Fibroblast of peridontal ligament (primary cell): ENCODE data around the gene ZSWIM3.
"Not testable (repeated sequence)": the region's sequence is repeated elsewhere in the genome, so short reads cannot be mapped to it uniquely, and the experiment has no call there.

Experiments used
- DNase-seq: peaks from one replicate; pipeline ENCODE4 v3.0.0-alpha.2; 2010; ENCODE audit errors: extremely low read depth

ZSWIM3 gene

DNA sequence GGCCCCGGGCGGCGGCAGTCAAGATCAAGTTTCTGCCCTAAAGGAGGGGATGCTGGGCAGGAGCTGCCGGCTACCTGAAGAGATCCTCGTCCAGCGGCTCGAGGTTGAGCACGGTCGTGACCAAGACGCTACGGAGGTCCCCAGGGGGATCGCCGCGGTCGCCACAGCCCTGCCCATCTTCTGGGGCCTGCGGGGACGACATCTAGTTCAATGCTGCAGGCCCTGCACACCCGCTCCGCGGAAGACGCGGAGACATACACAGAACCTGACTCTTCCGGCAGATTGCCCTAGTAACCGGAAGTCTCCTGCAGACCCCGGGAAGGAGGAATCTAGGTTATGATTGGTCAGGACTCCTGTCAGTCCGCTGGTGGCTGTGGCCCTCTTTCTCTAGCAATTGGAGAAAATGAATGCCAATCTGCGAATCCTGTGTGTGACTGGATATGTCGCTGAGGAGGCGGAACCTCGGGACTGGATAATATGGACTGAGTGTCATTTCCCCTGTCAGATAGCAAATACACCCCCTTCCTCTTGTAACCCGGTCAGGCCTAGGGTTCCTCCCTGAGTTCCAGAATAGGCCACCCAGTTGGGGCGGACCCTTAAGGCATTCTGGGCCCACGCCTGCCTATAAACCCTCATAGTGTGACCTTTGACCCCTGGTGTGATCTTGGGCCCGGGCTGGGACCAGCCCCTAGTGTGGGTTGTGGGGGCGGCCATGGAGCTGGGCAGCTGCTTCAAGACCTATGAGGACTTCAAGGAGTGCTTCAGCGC lies at the start of gene ZSWIM3, which contains the start of gene ACOT8:
ZSWIM3 (plus strand) TSS at position 501 of the 768 bp plus-strand sequence; CDS start at position 713, 212 bp downstream.
ACOT8 (minus strand) TSS at position 279 of the 768 bp plus-strand sequence; CDS start at position 202, 77 bp downstream.
- peak; percentile 100 for DNase-seq

DNA sequence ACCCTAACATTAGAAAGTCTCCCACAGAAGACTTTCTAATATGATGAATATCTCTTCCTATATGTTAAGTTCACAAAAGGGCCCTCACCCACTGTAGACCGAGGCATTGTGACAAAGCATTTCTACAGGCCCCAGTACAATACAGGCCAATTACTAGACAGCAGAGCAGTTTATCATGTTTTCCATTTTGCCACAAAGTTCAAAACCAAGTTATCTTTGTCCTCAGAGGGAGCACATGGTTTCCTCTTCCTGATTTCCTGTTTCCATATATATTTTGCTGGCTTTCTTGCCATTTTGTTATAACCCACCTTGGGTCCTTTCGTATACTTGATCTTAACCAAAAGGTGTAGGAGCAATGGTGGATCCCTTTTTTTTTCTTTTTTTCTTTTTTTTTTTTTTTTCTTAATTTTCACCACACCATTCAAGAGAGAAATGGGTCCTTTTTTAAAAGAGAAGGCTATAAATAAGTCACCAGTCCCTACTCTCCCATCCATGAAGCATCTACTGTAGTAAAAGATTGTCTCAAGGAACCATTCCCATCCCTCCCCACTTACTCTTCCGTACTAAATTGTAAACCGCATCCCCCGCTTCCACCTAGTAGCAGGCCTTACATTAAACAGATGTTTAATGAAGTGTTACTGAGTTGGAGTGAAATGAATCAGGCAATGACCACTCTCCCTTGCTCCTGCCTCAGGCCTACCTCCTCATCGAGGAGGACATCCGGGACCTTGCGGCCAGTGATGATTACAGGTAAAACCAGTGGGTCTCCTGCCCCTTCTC lies 47.0 kb upstream of the ZSWIM3 start:
- DNase-seq = no peak

DNA sequence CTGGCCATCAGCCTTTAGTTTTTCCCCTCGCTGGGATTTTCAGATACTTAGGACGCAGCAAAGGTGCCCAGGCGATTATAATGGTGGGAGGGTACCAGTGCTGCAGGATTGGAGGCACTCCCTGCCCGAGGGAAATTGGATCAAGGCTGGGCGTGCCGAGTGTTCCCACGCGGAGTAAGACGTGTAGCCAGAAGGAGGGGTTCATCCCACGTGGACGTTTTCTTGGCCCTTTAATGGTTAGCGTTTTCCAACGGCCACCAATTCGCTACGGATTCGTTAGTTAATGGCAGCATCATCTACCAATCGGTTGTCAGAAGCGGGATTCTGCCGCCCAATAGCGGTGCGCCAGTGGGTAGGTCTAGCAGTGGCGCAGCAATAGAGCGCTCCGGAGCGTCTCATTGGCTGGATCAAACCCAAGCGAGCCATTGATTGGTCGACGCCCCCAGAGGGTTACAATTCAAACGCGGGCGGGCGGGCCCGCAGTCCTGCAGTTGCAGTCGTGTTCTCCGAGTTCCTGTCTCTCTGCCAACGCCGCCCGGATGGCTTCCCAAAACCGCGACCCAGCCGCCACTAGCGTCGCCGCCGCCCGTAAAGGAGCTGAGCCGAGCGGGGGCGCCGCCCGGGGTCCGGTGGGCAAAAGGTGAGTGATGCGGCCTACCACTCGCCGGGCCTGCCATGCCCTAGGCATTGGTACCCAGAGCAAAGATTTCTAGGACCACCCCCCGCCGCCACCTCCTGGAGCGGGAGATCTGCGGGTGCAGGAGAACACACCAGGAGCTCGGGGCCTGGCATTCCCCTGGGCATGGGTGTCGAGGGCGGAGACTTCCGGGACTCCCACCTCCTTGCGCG lies 45.0 kb upstream of the ZSWIM3 start, which contains the start of gene UBE2C:
UBE2C (plus strand) TSS at position 488 of the 849 bp plus-strand sequence; CDS start at position 540, 52 bp downstream.
- peak; percentile 100 for DNase-seq

DNA sequence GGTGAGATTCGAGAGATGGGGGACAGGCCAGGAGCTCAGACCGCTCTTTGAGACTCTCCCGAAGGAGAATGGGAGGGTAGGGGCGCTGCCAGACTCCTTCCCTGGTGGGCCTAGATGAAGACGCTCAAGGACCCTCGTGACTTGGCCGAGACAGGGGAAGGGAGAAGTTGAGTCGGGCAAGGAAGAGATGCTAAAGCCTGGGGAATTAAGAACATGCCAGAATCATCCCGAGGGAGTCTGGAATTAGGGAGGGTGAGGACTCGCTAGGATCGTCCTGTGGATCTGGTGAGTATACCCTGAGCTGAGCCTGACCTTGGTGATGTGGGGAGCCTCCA lies 44.4 kb upstream of the ZSWIM3 start:
- no peak for DNase-seq

DNA sequence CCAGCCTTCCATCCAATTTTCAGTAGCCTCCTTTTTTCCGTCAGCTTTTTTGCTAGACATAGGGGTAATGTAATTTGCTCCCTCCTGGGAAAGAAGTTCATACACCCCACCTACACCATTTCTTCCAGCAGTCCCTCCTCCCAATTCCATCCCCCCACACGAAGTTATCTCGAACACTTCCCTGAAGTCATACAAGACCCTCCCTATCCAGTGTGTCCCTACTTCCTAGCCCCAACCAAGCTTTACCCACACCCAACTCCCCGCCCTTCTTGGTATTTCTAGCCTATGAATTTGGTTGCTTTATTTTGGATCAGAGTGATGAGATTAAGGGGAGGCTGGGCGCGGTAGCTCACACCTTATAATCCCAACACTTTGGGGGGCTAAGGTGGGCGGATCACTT lies 43.9 kb upstream of the ZSWIM3 start:
- DNase-seq = no peak

DNA sequence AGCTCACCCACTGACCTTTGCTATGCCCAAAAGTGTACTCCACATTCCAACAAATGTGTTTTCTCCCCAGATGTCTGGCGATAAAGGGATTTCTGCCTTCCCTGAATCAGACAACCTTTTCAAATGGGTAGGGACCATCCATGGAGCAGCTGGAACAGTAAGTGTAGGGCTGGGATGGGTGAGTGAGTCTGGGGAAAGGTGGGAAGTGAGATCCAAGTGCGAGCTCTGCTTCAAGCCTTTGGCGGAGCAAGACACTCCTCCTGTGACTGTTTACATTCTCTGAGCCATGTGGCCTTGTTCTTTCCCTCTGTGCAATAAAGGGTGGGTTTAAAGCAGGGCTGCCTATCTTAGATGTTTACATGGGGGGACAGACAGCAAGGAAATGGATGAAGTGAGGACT lies 43.1 kb upstream of the ZSWIM3 start:
- DNase-seq = no peak

DNA sequence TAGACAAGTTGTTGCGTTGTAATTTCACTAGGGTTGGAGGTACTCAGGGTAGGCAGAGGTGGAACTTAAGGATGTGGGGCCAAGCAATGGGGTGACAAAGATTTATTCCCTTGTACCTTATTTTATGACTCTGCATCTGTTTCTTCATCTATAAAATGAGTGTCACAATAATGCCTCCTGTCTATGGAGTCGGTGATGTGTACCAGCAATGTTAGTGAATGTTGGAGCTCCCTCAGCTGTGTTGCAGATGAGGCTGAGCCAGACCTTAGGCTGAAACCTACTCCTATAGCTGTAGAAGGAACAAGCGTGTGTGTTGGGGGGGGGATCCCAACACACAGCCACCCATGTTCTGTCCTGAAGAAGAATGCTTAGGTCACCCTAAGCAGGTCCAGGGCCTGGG lies 40.5 kb upstream of the ZSWIM3 start:
- no peak for DNase-seq

DNA sequence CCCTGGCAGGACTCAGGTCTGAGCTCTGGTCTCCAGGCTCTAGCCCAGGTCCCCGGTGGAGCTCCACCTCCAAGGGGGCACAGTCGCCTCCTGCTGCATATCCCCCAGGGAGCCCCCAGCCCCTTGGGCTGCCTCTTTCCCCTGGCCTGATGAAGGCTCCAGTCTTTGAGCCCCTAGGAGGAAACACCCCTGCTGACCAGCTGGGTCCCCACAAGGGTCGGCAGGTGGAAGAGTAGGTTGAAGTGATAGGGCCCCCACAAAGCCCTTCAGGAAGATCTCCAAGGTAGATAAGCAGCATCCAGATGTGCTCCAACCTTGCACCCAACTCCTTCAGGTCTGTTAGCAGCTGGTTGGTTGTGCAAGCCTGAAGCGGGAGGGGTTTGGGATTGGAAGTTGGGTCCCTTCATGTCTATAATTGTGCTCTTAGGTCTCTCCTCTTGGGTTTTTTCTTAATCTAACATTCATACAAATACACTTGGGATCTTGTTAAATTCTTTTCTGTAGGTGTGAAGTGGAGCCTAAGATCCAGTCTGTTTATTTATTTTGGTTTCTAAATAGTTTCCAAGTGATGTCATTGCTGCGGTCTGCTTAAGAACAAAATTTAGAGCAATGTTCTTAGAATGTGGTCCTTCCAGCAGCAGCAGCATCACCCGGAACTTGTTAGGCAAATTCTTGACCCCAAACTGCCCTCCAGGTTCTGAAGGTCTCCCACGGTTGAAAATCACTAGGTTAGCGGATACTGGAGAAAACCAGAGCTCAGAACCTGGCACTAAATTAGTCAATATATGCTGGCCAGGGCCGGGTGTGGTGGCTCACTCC lies 39.8 kb upstream of the ZSWIM3 start:
- DNase-seq = peak; percentile 87

DNA sequence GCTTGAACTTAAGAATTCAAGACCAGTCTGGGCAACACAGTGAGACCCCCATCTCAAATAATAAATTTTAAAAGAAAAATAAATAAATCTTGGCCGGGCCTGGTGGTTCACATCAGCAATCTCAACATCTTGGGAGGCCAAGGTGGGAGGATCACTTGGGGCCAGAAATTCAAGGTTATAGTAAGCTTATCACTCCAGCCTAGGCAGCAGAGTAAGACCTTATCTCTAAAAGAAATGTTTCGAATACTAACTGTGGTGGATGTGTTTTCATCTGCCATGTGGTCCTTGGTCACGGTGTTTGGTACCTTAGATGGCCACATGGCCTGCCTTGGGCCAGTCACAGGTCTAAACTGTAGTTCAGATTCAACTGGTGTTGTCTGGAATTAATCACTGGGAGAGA lies 39.2 kb upstream of the ZSWIM3 start:
- no peak for DNase-seq

DNA sequence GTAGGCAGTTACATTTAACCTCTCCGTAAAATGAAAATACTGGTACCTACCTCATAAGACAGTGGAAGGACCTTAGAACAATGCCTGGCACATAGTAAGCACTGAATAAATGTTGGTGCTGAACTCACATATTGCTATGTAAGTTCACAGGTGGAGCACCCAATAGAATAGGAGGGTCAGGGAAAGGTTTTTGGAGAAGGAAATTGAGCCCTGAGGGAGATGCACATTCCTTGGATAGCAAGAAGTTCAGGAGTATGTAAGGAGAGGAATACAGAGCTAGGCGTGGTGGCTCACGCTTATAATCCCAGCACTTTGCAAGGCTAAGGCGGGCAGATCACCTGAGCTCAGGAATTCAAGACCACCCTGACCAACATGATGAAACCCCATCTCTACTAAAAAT lies 37.9 kb upstream of the ZSWIM3 start:
- no peak for DNase-seq

DNA sequence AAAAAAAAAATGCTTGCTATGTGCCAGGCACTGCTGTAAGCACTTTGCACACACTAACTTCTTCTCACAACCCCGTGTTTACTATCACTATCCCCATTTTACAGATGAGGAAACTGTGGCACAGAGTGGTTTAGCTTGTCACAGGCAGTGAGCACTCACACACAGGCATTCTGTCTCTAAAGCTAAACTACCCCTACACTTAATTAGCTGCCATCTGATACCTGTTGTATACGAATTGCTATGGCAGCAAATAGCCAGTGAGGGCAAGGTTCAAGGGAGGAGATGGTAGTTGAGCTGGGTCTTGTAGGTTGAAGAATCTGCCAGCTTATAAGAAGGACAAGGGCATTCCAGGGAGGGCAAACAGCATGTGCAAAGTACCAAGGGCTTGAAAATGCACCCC lies 35.5 kb upstream of the ZSWIM3 start:
- DNase-seq = no peak

DNA sequence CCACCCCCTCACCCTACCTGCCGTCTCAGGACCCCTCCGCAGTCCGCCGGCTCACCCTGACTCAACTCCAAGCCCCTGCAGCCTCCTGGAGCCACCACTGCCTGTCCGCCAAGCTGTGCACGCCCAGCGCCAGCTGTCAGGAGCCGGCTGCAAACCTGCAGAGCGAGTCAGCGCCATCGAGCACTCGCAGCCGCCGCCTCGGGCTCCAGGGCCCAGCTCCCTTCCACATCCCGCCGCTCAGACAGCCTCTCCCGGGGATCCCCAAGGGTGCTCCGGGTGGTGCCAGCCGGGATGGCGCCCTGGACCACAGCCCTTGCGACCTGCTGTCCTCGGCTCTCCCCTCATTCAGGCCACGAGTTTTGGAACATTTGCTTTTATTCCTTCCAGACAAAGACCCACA lies 34.6 kb upstream of the ZSWIM3 start:
- peak; percentile 20 for DNase-seq

DNA sequence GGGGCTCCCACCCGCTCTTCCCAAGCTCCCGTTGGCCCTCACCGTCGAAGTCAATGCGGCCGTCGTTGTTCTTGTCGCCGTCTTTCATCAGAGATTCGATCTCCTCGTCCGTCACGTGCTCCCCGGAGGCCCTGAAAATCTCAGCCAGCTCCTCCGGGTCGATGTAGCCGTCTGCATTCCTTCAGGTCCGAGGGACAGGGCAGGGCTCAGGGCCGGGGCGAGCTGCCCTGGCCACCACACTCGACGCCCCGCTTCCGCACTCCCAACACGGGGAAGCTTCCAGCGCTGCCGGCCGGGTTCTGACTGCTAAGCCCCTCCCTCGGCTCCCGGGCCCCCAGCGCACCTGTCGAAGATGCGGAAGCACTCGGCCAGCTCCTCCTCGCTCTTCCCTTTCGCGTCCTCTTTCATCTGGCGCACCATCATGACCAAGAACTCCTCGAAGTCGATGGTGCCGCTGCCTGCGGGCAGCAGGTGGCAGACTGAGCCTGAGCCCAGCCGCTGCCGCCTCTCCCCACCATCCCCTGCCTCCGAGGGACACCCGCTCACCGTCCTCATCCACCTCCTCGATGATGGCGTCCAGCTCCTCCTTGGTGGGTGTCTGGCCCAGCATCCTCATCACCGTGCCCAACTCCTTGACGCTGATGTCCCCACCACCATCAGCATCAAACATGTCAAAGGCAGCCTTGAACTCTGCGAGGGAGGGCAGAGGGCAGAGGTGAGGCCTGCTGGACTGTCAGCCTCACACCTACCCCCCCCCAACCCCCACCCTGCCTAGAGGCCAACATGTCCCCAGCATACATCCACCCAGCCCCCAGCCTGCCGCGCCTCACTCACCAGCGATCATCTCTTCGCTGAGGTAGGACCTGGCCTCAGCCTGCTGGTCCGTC lies 33.2 kb upstream of the ZSWIM3 start:
- peak; percentile 35 for DNase-seq

DNA sequence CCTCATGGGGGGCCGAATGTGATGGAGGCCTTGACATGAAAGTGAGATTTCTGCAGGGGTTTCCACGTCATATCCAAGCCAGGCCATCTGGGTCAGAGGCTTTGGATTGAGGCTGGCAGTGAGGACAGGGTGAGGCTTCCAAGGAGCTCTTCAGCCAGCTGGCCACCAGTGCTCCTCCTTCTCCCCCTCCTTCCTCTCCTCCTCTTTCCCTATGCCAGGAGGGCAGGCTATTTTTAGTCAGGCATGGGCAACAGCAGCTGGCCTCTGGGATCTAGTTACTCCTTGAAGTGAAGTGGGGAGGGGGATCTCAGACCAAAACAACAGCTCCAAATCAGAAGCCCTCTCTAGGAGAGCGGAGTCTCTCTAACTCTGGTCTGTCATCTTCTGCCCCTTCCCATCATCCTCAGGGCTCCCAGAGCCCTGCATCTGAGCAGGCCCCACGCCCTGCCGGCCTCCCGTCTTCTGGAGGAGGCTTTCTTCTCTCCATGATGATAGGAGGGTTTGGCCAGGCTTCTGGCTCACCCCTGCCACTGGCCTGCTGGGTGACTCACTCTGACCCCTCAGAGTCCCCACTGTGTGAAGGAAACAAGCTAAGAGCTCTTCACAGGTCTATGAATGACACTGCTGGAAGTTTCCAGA lies 30.9 kb upstream of the ZSWIM3 start:
- peak; percentile 53 for DNase-seq

DNA sequence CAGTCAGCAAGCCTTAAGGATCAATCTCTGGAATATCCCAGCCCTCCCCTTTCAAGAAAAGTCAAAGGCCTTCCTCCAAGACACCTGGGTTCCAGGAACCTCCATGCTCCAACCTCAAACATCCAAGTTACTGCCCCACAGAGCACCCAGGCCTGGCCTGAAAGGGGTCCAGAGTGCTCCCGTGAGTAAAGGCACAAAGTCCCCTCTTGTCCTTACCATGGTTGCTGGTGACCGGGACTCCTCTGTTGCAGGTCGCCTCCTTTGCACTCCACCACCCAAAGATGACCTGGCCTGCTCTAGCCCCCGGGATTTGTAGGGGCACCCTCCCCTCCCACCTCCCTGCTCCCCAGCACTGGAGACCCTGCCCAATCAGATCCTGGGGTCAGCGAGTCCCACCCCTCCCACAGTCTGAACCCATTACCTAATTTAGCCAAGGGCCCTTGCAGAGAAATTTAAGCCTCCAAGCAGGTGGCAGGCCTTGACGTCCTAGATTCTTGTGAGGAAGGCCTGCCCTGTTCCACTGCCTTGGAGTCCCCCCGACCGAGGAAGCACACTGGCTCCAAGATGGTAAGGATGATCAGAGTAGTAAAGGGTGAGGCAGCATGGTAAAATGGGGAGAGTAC lies 30.3 kb upstream of the ZSWIM3 start, which contains the start of gene TNNC2:
TNNC2 (minus strand) TSS at position 283 of the 623 bp plus-strand sequence; CDS start at position 219, 64 bp downstream.
- no peak for DNase-seq

DNA sequence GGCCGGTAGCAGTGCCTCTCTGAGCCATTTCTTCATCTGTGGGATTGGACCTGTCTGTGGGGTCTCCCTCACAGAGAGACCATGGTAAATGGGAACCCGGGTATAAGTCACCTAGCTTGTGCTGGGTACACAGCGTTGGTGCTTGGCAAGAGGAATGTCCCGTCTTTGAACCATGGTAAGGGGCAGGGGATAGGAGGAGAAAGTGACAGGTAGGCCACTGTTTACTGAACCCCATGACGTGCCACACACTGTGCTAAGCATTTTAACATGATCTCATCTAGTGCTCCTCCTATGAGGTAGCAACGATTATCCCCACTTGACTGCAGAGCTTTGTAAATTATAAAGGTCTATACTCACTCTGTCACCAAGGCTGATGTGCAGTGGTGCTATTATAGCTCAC lies 29.7 kb upstream of the ZSWIM3 start:
- DNase-seq = no peak

DNA sequence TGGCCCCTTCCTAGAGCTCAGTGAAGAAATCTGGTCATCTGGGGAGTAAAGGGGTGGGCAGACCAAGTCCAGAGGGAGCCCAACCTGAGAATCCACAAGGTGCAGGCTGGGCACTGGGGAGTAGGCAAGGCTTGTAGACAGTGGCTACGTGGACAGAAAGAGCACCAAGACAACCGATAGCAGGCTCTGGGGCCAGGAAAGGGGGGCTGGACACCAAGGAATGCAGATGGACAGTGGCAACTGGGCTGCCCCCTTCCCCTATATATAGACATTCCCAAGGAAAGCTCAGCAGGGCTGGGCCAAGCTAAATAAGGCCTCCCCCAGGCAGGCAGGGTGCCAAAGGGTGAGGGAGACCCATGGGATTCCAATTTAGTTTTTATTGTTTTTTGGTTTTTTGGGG lies 28.8 kb upstream of the ZSWIM3 start:
- peak; percentile 49 for DNase-seq

DNA sequence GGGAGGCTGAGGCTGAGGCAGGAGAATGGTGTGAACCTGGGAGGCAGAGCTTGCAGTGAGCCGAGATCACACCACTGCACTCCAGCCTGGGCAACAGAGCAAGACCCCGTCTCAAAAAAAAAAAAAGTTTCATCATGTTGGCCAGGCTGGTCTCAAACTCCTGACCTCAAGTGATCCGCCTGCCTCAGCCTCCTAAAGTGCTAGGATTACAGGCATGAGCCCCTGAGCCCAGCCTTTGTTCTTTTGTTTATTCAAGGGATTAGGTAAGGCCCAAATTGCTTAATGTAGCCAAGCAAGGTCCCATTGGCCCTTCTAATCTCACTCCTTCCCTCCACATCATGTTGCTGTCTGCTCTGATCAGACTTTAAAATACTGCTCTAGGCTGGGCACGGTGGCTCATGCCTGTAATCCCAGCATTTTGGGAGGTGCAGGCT lies 27.7 kb upstream of the ZSWIM3 start:
- not testable (repeated sequence) for DNase-seq

DNA sequence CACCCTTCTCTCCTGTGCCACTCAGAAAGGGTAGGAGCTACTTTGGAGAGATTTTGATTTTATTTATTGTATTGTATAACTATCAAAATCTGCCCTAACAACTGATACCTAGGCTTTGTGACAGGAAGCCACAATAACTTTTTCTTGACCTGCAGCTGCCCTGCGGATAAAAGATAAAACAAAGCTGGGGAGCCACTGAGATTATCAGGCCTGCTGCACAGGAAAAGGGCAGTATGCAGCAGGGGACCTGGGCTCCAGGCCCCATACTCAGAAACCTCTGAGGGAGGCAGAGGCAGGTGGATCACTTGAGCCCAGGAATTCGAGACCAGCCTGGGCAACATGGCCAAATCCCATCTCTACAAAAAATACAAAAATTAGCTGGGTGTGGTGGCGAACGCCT lies 24.8 kb upstream of the ZSWIM3 start:
- no peak for DNase-seq
